NCI-H2196 treated with DMSO at 0.1 percent for 48 hours (cell line): ENCODE results near the gene FAM25C.
"Not testable (repeated sequence)": the region's sequence is repeated elsewhere in the genome, so short reads cannot be mapped to it uniquely, and the experiment has no call there.

Experiments
- DNase-seq: peaks from one replicate; lab custom pipeline; 2025; ENCODE audit not compliant: unreplicated experiment; lab: John Stamatoyannopoulos, UW

The FAM25C gene

GRCh38 chr10:47959677-47960076 lies 39.9 kb downstream of the FAM25C start:
- not testable (repeated sequence) for DNase-seq

GRCh38 chr10:47957158-47957557 lies 42.4 kb downstream of the FAM25C start:
- not testable (repeated sequence) for DNase-seq

- DNase-seq: not testable (repeated sequence)
Measured at GRCh38 chr10:47947424-47947823, 52.2 kb downstream of the FAM25C start.
